Spleen (tissue), 7 donors: Measurements from ENCODE around the gene FAM174B.

Experiments
- POLR2A ChIP-seq, 3 donors: fragments of 450-650 bp; IDR thresholded peaks; one replicate each; pipeline ENCODE4 v1.5.1; 2017; ENCODE audit warnings: antibody characterized with exemption in 3 of 3, mild to moderate bottlenecking in 1 of 3
- TF ChIP-seq, protein P1 (sequence below), 11 experiments: fragments of 200-600 bp in 7 of 11; fragments of 450-650 bp in 4 of 11; sonication (generic) in 4 of 11; IDR thresholded peaks in 8 of 11; conservative IDR thresholded peaks in 3 of 11; 1 replicate in 7 of 11; 2 replicates in 4 of 11; pipeline versions ENCODE4 v1.4.0 to v1.8.0; 2016 to 2021; ENCODE audit warnings: antibody characterized with exemption in 11 of 11, inconsistent platforms in 4 of 11, mild to moderate bottlenecking in 1 of 11
- donor health status: DM: no; HTN: no; CAD: no; lungs with moderate emphysema.
- donor health status: DM: no; HTN: no; CAD: no.
- donor health status: DM: no; HTN: no; CAD: no.

GRCh38 chr15:92643849-92644815 lies 11.4 kb downstream of the FAM174B start:
- TF ChIP-seq, protein P1, sequence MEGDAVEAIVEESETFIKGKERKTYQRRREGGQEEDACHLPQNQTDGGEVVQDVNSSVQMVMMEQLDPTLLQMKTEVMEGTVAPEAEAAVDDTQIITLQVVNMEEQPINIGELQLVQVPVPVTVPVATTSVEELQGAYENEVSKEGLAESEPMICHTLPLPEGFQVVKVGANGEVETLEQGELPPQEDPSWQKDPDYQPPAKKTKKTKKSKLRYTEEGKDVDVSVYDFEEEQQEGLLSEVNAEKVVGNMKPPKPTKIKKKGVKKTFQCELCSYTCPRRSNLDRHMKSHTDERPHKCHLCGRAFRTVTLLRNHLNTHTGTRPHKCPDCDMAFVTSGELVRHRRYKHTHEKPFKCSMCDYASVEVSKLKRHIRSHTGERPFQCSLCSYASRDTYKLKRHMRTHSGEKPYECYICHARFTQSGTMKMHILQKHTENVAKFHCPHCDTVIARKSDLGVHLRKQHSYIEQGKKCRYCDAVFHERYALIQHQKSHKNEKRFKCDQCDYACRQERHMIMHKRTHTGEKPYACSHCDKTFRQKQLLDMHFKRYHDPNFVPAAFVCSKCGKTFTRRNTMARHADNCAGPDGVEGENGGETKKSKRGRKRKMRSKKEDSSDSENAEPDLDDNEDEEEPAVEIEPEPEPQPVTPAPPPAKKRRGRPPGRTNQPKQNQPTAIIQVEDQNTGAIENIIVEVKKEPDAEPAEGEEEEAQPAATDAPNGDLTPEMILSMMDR (IDR thresholded peaks at IDR 0.05 in 8 of 11, conservative IDR thresholded peaks at IDR 0.05 in 3 of 11), result no peak
- TF ChIP-seq POLR2A (IDR thresholded peaks at IDR 0.05), result no peak
